Measurements from ENCODE around the gene PLS3.

DNA sequence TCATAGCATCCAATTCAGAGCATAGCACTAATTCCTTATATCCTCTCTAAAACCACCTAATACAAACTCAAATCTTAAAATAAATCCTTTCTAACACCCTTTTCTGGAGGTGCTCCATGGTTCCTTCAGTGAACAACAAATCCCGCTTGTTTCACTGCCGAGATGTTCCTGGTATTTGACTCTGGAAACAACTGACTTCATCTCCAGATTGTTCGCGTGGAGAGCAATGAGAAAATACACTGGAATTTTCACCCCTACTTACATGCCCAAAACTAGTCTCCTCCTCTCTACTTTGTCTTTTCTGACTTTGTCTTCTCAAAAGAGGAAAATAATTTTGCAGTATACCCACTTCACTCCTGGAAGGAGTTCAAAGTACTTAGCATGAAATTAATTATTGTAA, 129.0 kb downstream of the PLS3 start:
- TF ChIP-seq POLR2A (IDR thresholded peaks at IDR 0.05): no peak
- TF ChIP-seq, protein P1, sequence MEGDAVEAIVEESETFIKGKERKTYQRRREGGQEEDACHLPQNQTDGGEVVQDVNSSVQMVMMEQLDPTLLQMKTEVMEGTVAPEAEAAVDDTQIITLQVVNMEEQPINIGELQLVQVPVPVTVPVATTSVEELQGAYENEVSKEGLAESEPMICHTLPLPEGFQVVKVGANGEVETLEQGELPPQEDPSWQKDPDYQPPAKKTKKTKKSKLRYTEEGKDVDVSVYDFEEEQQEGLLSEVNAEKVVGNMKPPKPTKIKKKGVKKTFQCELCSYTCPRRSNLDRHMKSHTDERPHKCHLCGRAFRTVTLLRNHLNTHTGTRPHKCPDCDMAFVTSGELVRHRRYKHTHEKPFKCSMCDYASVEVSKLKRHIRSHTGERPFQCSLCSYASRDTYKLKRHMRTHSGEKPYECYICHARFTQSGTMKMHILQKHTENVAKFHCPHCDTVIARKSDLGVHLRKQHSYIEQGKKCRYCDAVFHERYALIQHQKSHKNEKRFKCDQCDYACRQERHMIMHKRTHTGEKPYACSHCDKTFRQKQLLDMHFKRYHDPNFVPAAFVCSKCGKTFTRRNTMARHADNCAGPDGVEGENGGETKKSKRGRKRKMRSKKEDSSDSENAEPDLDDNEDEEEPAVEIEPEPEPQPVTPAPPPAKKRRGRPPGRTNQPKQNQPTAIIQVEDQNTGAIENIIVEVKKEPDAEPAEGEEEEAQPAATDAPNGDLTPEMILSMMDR (IDR thresholded peaks at IDR 0.05): no peak
